Endothelial cell of umbilical vein (primary cell): Measurements from ENCODE around the gene SCAPER. TPM values are rescaled to one million over a fixed set of nuclear protein-coding genes. Genes with fewer than 3 reads are reported as not detected.

ENCODE experiments used
- BruUV-seq: library from RNA; stranded (reverse); fragments of 400-500 nt; replicated peaks from 2 replicates; lab custom pipeline; 2021; lab: Mats Ljungman, UMichigan
- CTCF ChIA-PET: fragments of 300-600, 350-600 bp; sonication (Branson Sonifier 250); formaldehyde crosslinking; loops from one replicate; lab custom pipeline; 2021; ENCODE audit warnings: antibody characterized with exemption, inconsistent platforms; lab: Charles Lee
- POLR2A ChIA-PET: fragments of 300-600, 350-600 bp; sonication (Branson Sonifier 250); formaldehyde crosslinking; loops from one replicate; lab custom pipeline; 2021; ENCODE audit warnings: antibody characterized with exemption, inconsistent platforms; lab: Charles Lee
- DNase-seq: peaks from one replicate; pipeline ENCODE4 v3.0.0-alpha.2; 2011; ENCODE audit warnings: low read depth, low spot score
- FAIRE-seq: peaks from 2 replicates; lab custom pipeline; 2011; peaks lifted over from hg19 to GRCh38; lab: Jason Lieb, UNC
- H2AFZ ChIP-seq: 2 replicates; pipeline ENCODE4 v1.6.0; 2012; ENCODE audit warnings: low read depth, low read length, control low read depth, inconsistent platforms
- H3K27ac ChIP-seq: 2 replicates; pipeline ENCODE4 v1.5.1; 2011; ENCODE audit warnings: low read depth, mild to moderate bottlenecking, control low read depth, low read length, moderate library complexity; ENCODE audit not compliant: insufficient read depth
- H3K27me3 ChIP-seq, 2 experiments: 2 replicates each; pipeline versions ENCODE4 v1.6.0 to v1.6.1; 2011; ENCODE audit warnings: low read length in 2 of 2, mixed read lengths in 1 of 2; ENCODE audit not compliant: control insufficient read depth in 2 of 2, insufficient read depth in 2 of 2
- H3K36me3 ChIP-seq, 2 experiments: 2 replicates in 1 of 2; 3 replicates in 1 of 2; pipeline ENCODE4 v1.5.1; 2011; ENCODE audit warnings: low read length in 2 of 2, mild to moderate bottlenecking in 1 of 2, moderate library complexity in 1 of 2; ENCODE audit not compliant: control insufficient read depth in 2 of 2, insufficient read depth in 2 of 2; ENCODE audit errors: extremely low read depth in 1 of 2
- H3K4me1 ChIP-seq: 3 replicates; pipeline ENCODE4 v1.5.1; 2011; ENCODE audit warnings: mild to moderate bottlenecking, low read length; ENCODE audit not compliant: control insufficient read depth, insufficient read depth; ENCODE audit errors: extremely low read depth
- H3K4me2 ChIP-seq: 2 replicates; pipeline ENCODE4 v1.6.1; 2011; ENCODE audit warnings: low read length, control low read depth, mixed read lengths; ENCODE audit not compliant: insufficient read depth
- H3K4me3 ChIP-seq, 3 experiments: fragments of 200-600 bp in 1 of 3; sonication (generic), shearing (Covaris generic) in 1 of 3; replicated peaks in 1 of 3; 2 replicates each; pipeline ENCODE4 v1.5.1; 2011 to 2016; ENCODE audit warnings: control low read depth in 3 of 3, low read length in 3 of 3, mild to moderate bottlenecking in 2 of 3, inconsistent platforms in 1 of 3, low read depth in 1 of 3, moderate library complexity in 1 of 3; ENCODE audit not compliant: insufficient read depth in 1 of 3
- H3K79me2 ChIP-seq: 2 replicates; pipeline ENCODE4 v1.6.0; 2012; ENCODE audit warnings: low read length, inconsistent platforms; ENCODE audit not compliant: control insufficient read depth, insufficient read depth
- H3K9ac ChIP-seq: replicated peaks from 2 replicates; pipeline ENCODE3; 2011; ENCODE audit warnings: low read length, control low read depth; ENCODE audit not compliant: insufficient read depth; ENCODE audit errors: extremely low read depth
- H3K9me1 ChIP-seq: replicated peaks from 3 replicates; pipeline ENCODE4 v1.6.0; 2011; ENCODE audit warnings: mild to moderate bottlenecking, low read length; ENCODE audit not compliant: control insufficient read depth, insufficient read depth; ENCODE audit errors: extremely low read depth
- H3K9me3 ChIP-seq: replicated peaks from 2 replicates; pipeline ENCODE4 v1.5.1; 2012; ENCODE audit warnings: low read length, inconsistent platforms; ENCODE audit not compliant: control insufficient read depth, insufficient read depth
- H4K20me1 ChIP-seq: replicated peaks from 2 replicates; pipeline ENCODE3; 2011; ENCODE audit warnings: mild to moderate bottlenecking, low read length; ENCODE audit not compliant: control insufficient read depth, insufficient read depth; ENCODE audit errors: extremely low read depth
- EZH2 ChIP-seq: IDR thresholded peaks from 2 replicates; pipeline ENCODE4 v1.6.1; 2012; ENCODE audit warnings: borderline replicate concordance, low read depth, mild to moderate bottlenecking, moderate library complexity, low read length, inconsistent platforms; ENCODE audit not compliant: severe bottlenecking
- FOS ChIP-seq: IDR thresholded peaks from 2 replicates; pipeline ENCODE4 v1.6.1; 2011; ENCODE audit warnings: mild to moderate bottlenecking, low read length, moderate library complexity, borderline replicate concordance; ENCODE audit not compliant: insufficient read depth
- GATA2 ChIP-seq: IDR thresholded peaks from 2 replicates; pipeline ENCODE4 v1.7.0; 2011; ENCODE audit warnings: low read depth, mild to moderate bottlenecking, moderate library complexity, mixed read lengths, low read length; ENCODE audit not compliant: insufficient read length, insufficient read depth
- JUN ChIP-seq: IDR thresholded peaks from 2 replicates; pipeline ENCODE4 v1.6.1; 2011; ENCODE audit warnings: borderline replicate concordance, low read depth; ENCODE audit not compliant: insufficient read length, insufficient read depth
- MYC ChIP-seq: IDR thresholded peaks from one replicate; pipeline ENCODE4 v1.6.1; 2011; ENCODE audit warnings: mild to moderate bottlenecking, low read depth, low read length
- POLR2A ChIP-seq: IDR thresholded peaks from 2 replicates; pipeline ENCODE4 v1.6.1; 2012; ENCODE audit warnings: low read depth, mild to moderate bottlenecking, control low read depth, low read length
- POLR2AphosphoS5 ChIP-seq: IDR thresholded peaks from 2 replicates; pipeline ENCODE4 v1.6.1; 2012; ENCODE audit warnings: low read depth, mild to moderate bottlenecking, control low read depth, low read length, moderate library complexity; ENCODE audit not compliant: insufficient read depth
- dilution Hi-C: fragments of 300-500 bp; cut with MboI; formaldehyde crosslinking; loops from one replicate; pipeline ENCODE4 v1.15.0; 2019; ENCODE audit warnings: low sequenced_read_pairs; ENCODE audit not compliant: extremely low pct_ligation_motif_present
- intact Hi-C: fragments of 100-400 bp; cut with micrococcal nuclease; formaldehyde crosslinking; loops from one replicate; pipeline ENCODE4 v1.10.0; 2022
- polyA plus RNA-seq, 4 experiments: library from polyadenylated mRNA; depleted of rRNA in 3 of 4; stranded (reverse) in 3 of 4; unstranded in 1 of 4; fragments of >200 nt; gene quantifications; 2 replicates each; pipeline versions ENCODE4 v1.2.1 to v1.2.3, GENCODE V29; 2011 to 2012; ENCODE audit warnings: missing spikeins in 1 of 4
- total RNA-seq: library from RNA; stranded (reverse); gene quantifications from 2 replicates; pipeline ENCODE4 v1.2.3, GENCODE V29; 2021
- TF ChIP-seq, protein P1 (sequence below), 2 donors: IDR thresholded peaks; 1 replicate in 1 of 2; 2 replicates in 1 of 2; pipeline ENCODE4 v1.5.1; 2011; ENCODE audit warnings: low read length in 2 of 2, mild to moderate bottlenecking in 2 of 2, moderate library complexity in 2 of 2, control low read depth in 1 of 2, inconsistent platforms in 1 of 2, low read depth in 1 of 2; ENCODE audit not compliant: insufficient read depth in 1 of 2; ENCODE audit errors: extremely low read depth in 1 of 2
- TF ChIP-seq, protein P2 (sequence below): IDR thresholded peaks from 2 replicates; pipeline ENCODE4 v1.6.1; 2011; ENCODE audit not compliant: insufficient read depth, insufficient read length

Gene SCAPER
- total and polyA plus RNA-seq, 2 donors (not counting 3 experiments of a cell fraction or from before 2014, with no cell fraction given) = 2.7 to 12.7 TPM

DNA sequence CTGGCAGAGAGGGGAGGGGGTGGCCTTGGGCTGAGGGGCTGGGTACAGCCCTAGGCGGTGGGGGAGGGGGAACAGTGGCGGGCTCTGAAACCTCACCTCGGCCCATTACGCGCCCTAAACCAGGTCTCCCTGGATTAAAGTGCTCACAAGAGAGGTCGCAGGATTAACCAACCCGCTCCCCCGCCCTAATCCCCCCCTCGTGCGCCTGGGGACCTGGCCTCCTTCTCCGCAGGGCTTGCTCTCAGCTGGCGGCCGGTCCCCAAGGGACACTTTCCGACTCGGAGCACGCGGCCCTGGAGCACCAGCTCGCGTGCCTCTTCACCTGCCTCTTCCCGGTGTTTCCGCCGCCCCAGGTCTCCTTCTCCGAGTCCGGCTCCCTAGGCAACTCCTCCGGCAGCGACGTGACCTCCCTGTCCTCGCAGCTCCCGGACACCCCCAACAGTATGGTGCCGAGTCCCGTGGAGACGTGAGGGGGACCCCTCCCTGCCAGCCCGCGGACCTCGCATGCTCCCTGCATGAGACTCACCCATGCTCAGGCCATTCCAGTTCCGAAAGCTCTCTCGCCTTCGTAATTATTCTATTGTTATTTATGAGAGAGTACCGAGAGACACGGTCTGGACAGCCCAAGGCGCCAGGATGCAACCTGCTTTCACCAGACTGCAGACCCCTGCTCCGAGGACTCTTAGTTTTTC, 563.6 kb downstream of the SCAPER start:
- DNase-seq (no peak), FAIRE-seq (no peak)
- H3K9ac ChIP-seq = no peak overlapping the region
- ChIA-PET CTCF (interaction anchor here (1.0 kb wide), 1 partner anchor 11 kb away, joined by 4 read pairs; no protein-coding TSS in a partner anchor), POLR2A (no interaction called here)
- no peaks in the 10 kb centered on the region for H3K9me1 ChIP-seq
- BruUV-seq = no TSS peak
- H3K27me3 ChIP-seq = peaks cover 86 to 100% of the 10 kb centered on the region in 2 experiments
- TF ChIP-seq GATA2 (no peak), FOS (no peak), EZH2 (no peak), MYC (no peak), JUN (no peak), POLR2AphosphoS5 (no peak), POLR2A (no peak)
- TF ChIP-seq, protein P1, sequence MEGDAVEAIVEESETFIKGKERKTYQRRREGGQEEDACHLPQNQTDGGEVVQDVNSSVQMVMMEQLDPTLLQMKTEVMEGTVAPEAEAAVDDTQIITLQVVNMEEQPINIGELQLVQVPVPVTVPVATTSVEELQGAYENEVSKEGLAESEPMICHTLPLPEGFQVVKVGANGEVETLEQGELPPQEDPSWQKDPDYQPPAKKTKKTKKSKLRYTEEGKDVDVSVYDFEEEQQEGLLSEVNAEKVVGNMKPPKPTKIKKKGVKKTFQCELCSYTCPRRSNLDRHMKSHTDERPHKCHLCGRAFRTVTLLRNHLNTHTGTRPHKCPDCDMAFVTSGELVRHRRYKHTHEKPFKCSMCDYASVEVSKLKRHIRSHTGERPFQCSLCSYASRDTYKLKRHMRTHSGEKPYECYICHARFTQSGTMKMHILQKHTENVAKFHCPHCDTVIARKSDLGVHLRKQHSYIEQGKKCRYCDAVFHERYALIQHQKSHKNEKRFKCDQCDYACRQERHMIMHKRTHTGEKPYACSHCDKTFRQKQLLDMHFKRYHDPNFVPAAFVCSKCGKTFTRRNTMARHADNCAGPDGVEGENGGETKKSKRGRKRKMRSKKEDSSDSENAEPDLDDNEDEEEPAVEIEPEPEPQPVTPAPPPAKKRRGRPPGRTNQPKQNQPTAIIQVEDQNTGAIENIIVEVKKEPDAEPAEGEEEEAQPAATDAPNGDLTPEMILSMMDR (IDR thresholded peaks at IDR 0.05; ENCODE audit: extremely low read depth in 1 of 2, insufficient read depth in 1 of 2, low read depth in 1 of 2, low read length in 2 of 2) = no peak
- TF ChIP-seq, protein P2, sequence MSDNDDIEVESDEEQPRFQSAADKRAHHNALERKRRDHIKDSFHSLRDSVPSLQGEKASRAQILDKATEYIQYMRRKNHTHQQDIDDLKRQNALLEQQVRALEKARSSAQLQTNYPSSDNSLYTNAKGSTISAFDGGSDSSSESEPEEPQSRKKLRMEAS = no peak
- H3K79me2 ChIP-seq = no peaks in the 10 kb centered on the region
- intact Hi-C loops (loop anchor here (10.0 kb wide), 1 partner anchor 523 kb away; no protein-coding TSS in a partner anchor), dilution Hi-C loops (no loop called here)
- no peak overlapping the region for H3K4me3 ChIP-seq
- no peak overlapping the region for H3K27ac ChIP-seq
- H3K36me3 ChIP-seq = no peaks in the 10 kb centered on the region
- H3K9me3 ChIP-seq = no peaks in the 10 kb centered on the region
- peaks cover 22% of the 10 kb centered on the region for H3K4me1 ChIP-seq
- H2AFZ ChIP-seq = no peak overlapping the region
- no peaks in the 10 kb centered on the region for H4K20me1 ChIP-seq
- no peak overlapping the region for H3K4me2 ChIP-seq
